ENCODE results near the gene SHLD2. TPM values are rescaled to one million over a fixed set of nuclear protein-coding genes. Genes with fewer than 3 reads are reported as not detected.
A peak's percentile ranks its signal among the peaks of the same experiment; 100 is the strongest.

SHLD2 gene
- total and polyA plus RNA-seq, 2 of the 13 experiments (the other 11 are each of a cell fraction or from before 2014, with no cell fraction given) = 25.7 to 53.7 TPM

GRCh38 chr10:87092861-87093631 lies 2.0 kb upstream of the SHLD2 start (continued):
- TF ChIP-seq, protein P1, sequence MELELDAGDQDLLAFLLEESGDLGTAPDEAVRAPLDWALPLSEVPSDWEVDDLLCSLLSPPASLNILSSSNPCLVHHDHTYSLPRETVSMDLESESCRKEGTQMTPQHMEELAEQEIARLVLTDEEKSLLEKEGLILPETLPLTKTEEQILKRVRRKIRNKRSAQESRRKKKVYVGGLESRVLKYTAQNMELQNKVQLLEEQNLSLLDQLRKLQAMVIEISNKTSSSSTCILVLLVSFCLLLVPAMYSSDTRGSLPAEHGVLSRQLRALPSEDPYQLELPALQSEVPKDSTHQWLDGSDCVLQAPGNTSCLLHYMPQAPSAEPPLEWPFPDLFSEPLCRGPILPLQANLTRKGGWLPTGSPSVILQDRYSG (CRISPR knock-in tag; IDR thresholded peaks at IDR 0.05) = no peak
- TF ChIP-seq KLF6 (CRISPR knock-in tag; IDR thresholded peaks at IDR 0.05) = no peak
- no peak for TF ChIP-seq RNF2 (conservative IDR thresholded peaks at IDR 0.05; ENCODE audit: low read depth)
- no peak for TF ChIP-seq NBN (conservative IDR thresholded peaks at IDR 0.05)
- TF ChIP-seq, protein P2, sequence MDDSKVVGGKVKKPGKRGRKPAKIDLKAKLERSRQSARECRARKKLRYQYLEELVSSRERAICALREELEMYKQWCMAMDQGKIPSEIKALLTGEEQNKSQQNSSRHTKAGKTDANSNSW (CRISPR knock-in tag; IDR thresholded peaks at IDR 0.05; ENCODE audit: borderline replicate concordance) = no peak
- no peak for TF ChIP-seq HES4 (CRISPR knock-in tag; IDR thresholded peaks at IDR 0.05; ENCODE audit: borderline replicate concordance)
- TF ChIP-seq SOX6 (IDR thresholded peaks at IDR 0.05) = no peak
- TF ChIP-seq SOX6 (CRISPR knock-in tag; IDR thresholded peaks at IDR 0.05) = peak; percentile 43; the same call in 1 of the 2 replicates
- TF ChIP-seq DMTF1 (CRISPR knock-in tag; IDR thresholded peaks at IDR 0.05) = no peak
- no peak for TF ChIP-seq ZNF460 (CRISPR knock-in tag; IDR thresholded peaks at IDR 0.05; ENCODE audit: borderline replicate concordance)
- TF ChIP-seq ZNF337 (CRISPR knock-in tag; IDR thresholded peaks at IDR 0.05; ENCODE audit: borderline replicate concordance, low read depth) = no peak
- no peak; the same call in none of the 2 replicates for TF ChIP-seq HNF1A (IDR thresholded peaks at IDR 0.05; ENCODE audit: low read depth)
- no peak; the same call in 1 of the 2 replicates for TF ChIP-seq HNF1A (CRISPR knock-in tag; IDR thresholded peaks at IDR 0.05; ENCODE audit: borderline replicate concordance)
- TF ChIP-seq PCBP2 (optimal IDR thresholded peaks at IDR 0.05; ENCODE audit: low read depth, low read length, poor library complexity, severe bottlenecking) = no peak
- TF ChIP-seq ZBTB8A (CRISPR knock-in tag; IDR thresholded peaks at IDR 0.05; ENCODE audit: borderline replicate concordance, low read depth) = no peak
- TF ChIP-seq ZNF598 (CRISPR knock-in tag; IDR thresholded peaks at IDR 0.05; ENCODE audit: borderline replicate concordance) = no peak
- no peak for TF ChIP-seq PHF8 (CRISPR knock-in tag; IDR thresholded peaks at IDR 0.05)
- no peak for TF ChIP-seq ZNF274 (CRISPR knock-in tag; IDR thresholded peaks at IDR 0.05)
- no peak for TF ChIP-seq REL (CRISPR knock-in tag; conservative IDR thresholded peaks at IDR 0.05)
- TF ChIP-seq ZNF441 (CRISPR knock-in tag; IDR thresholded peaks at IDR 0.05; ENCODE audit: borderline replicate concordance) = no peak
- TF ChIP-seq ZNF878 (CRISPR knock-in tag; IDR thresholded peaks at IDR 0.05) = 0 out of 2 replicates have a peak, but pooled peaks have one; percentile 64
- TF ChIP-seq ZNF740 (CRISPR knock-in tag; IDR thresholded peaks at IDR 0.05) = 0 out of 2 replicates have a peak, but pooled peaks have one; percentile 13
- no peak for TF ChIP-seq XRCC5 (optimal IDR thresholded peaks at IDR 0.05; ENCODE audit: low read length)
